ENCODE measurements around the gene LITAFD. TPM values are rescaled to one million over a fixed set of nuclear protein-coding genes. Genes with fewer than 3 reads are reported as not detected.

Gene LITAFD
- total RNA-seq, 3 donors from 2014 or later = not detected

- Histone ChIP-seq H3K9me3 (no peaks in the 10 kb centered on the region), H3K4me1 (ENCODE audit: low read depth) (peaks cover 18% of the 10 kb centered on the region), H3K36me3 (ENCODE audit: low read depth) (no peaks in the 10 kb centered on the region), H3K4me3 (no peak overlapping the region)
- TF ChIP-seq CTCF (IDR thresholded peaks at IDR 0.05) = no peak
- intact Hi-C loops (cut with DNase I, micrococcal nuclease) = loop anchor here (5.0 to 10.0 kb wide), 3 partner anchors 56 to 314 kb away; no protein-coding TSS in a partner anchor
- ATAC-seq (no peak), DNase-seq (peak in 1 of 3 donors; percentile 15)
Measured at GRCh38 chr16:8880839-8881510, 1.2 kb upstream of the LITAFD start.

- Histone ChIP-seq H3K4me3 (no peak overlapping the region), H3K9me3 (no peaks in the 10 kb centered on the region), H3K36me3 (ENCODE audit: low read depth) (no peaks in the 10 kb centered on the region), H3K4me1 (ENCODE audit: low read depth) (peaks cover 24% of the 10 kb centered on the region)
- DNase-seq (peak in 1 of 3 donors; percentile 27), ATAC-seq (no peak)
- intact Hi-C loops (cut with DNase I, micrococcal nuclease) = loop anchor here (5.0 to 10.0 kb wide), 3 partner anchors 58 to 316 kb away; no protein-coding TSS in a partner anchor
- no peak for TF ChIP-seq CTCF (IDR thresholded peaks at IDR 0.05)
Measured at GRCh38 chr16:8882725-8883377, 700 bp downstream of the LITAFD start.

DNA sequence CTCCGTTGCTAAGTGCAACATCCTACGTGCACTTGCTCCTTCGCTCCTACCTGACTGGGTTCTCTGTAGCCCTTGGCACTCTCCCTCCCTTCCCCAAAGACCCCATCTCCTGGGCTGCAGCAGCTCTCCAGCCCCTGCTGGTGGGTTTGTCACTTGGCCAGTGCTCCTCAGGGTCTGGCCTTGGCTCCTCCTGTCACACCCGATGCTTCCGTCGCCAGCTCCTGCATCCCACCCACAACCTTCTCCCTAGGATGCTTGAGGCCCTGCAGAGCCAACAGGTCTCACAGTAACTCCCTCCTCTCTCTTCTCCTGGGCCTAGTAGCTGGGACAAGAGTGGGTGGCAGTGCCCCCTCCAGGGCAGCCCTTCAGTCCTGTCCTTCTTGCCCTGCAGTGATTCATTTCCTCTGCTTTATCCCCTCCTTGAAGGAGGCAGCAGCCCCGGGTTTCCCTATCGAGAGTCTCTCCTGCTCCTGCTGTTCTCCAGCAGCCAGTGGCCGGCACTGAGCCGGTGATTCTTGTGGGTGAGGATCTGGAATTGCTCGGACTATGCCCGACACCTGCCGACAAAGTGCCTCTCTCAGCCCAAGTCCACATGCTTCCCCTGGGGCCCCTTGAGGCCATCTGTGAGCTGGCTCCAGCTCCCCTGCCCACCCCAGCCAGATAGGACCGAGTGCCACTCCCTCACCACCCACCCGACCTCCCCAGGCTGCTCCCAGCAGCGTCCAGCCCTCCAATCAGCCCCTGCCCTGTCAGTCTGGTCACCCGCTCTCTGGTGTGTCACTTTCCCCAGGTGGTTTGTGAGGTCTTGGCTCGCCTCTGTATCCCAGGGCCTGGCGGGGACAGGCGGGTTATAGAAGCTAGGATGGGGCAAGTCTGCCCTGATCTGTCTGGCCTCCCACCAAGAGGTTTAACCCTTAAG, 3.8 kb downstream of the LITAFD start:
- H3K36me3 ChIP-seq (ENCODE audit: low read depth) = no peaks in the 10 kb centered on the region
- H3K9me3 ChIP-seq = no peaks in the 10 kb centered on the region
- ATAC-seq (peak; percentile 57), DNase-seq (peak in 2 of 3 donors; percentile 54 to 56)
- TF ChIP-seq CTCF (IDR thresholded peaks at IDR 0.05) = no peak
- H3K4me3 ChIP-seq = no peak overlapping the region
- intact Hi-C loops (cut with DNase I, micrococcal nuclease) = loop anchor here (5.0 to 10.0 kb wide), 3 partner anchors 56 to 231 kb away; no protein-coding TSS in a partner anchor
- H3K4me1 ChIP-seq (ENCODE audit: low read depth) = peaks cover 21% of the 10 kb centered on the region

DNA sequence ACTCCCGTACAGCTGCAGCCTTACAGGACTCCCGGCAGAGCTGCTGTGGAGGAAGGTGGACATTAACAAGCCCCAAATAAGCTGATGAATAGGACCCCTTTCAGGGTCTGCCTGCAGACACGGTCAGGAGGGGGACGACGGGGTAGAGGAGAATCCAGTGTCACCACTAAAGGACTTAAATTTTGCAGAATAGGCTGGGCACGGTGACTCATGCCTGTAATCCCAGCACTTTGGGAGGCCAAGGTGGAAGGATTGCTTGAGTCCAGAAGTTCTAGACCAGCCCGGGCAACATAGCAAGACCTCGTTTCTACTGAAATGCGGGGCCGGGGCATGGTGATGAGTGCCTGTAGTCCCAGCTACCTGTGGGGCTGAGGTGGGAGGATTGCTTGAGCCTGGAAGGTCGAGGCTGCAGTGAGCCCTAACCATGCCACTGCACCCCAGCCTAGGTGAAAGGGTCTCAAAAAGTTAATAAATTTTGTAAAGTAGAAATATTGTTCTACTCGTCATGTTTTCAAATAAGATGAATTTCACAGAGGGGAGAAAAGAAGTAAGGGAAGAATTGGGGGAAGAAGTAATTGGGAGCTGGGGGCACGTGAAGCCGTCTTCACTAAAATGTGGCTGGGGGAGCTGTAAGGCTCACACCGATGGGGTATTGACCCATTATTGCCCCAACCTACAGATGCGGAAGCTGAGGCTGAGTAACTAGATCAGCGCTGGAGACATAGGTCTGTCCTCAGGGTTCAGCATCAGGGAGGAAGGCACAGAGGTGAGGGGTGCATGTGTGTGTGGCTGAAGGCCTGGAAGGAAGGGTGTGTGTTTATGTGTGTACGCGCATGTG, 4.7 kb downstream of the LITAFD start:
- Histone ChIP-seq H3K4me3 (no peak overlapping the region), H3K36me3 (ENCODE audit: low read depth) (no peaks in the 10 kb centered on the region), H3K9me3 (no peaks in the 10 kb centered on the region), H3K4me1 (ENCODE audit: low read depth) (peaks cover 21% of the 10 kb centered on the region)
- TF ChIP-seq CTCF (IDR thresholded peaks at IDR 0.05) = no peak
- intact Hi-C loops (cut with DNase I, micrococcal nuclease) = loop anchor here (5.0 to 10.0 kb wide), 3 partner anchors 55 to 232 kb away; no protein-coding TSS in a partner anchor
- DNase-seq = peak in 2 of 3 donors; percentile 17 to 27
- no peak for ATAC-seq

DNA sequence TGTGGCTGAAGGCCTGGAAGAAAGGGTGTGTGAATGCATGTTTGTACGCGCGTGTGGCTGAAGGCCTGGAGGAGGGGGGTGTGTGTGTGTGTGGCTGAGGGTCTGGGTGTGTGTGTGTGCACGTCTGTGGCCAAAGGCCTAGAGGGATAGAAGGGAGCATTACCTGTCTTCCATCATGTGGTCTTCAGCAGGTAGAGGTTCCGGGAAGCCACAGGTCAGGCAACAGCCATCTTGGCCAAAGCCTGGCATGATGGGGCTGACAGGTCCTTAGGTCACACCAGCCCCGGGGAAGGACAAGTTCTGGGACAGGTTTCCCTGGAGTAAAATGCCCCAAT, 5.2 kb downstream of the LITAFD start:
- Histone ChIP-seq H3K9me3 (no peaks in the 10 kb centered on the region), H3K4me3 (no peak overlapping the region), H3K4me1 (ENCODE audit: low read depth) (peaks cover 21% of the 10 kb centered on the region), H3K36me3 (ENCODE audit: low read depth) (no peaks in the 10 kb centered on the region)
- DNase-seq = peak in 1 of 3 donors; percentile 20
- no peak for TF ChIP-seq CTCF (IDR thresholded peaks at IDR 0.05)
- ATAC-seq = no peak
- intact Hi-C loops (cut with DNase I, micrococcal nuclease) = loop anchor here (5.0 to 10.0 kb wide), 3 partner anchors 55 to 233 kb away; no protein-coding TSS in a partner anchor
